HG03460 (cell line): Measurements from ENCODE around the gene TMEM198.

ENCODE experiments used
- ATAC-seq: cut with Tn5 transposase; IDR thresholded peaks from one replicate; pipeline ENCODE4 v1.9.1; 2021; ENCODE audit not compliant: unreplicated experiment

Gene TMEM198

GRCh38 chr2:219542931-219543595 is 765 bp upstream of the TMEM198 start:
- ATAC-seq, result peak; percentile 34

- ATAC-seq, result no peak
Measured at GRCh38 chr2:219544567-219544966, 739 bp downstream of the TMEM198 start.

DNA sequence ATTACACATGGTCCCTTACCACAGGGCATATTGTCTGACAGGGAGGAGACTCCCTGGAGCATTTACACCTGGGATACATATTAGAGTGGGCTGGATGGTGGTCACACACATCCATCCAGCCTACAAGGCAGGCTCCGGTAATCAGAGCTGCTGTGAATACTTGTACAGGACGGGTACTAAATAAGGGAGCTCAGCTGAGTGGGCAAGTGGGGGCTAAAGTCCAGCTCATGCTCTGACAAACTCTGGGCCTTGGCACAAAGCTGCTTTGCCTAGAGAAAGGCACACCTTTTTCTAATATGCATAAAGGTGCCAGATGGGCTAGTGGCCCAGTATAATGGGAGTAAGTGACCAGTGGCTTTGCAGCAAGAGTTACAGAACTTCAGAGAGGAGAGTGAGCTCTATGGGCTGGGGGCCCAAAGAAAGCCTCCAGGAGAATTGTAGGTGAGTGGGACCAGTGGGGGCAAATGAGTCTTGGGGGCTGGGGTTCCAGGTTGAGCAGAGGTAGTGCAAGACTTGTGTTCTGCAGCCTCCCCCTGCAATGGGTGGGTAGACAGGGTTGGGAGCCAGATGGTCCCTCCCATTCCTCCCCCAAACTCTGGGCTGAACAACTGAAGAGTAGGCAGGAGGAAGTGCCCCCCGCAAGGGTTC is 1.6 kb downstream of the TMEM198 start:
- no peak for ATAC-seq

- ATAC-seq, result no peak
Measured at GRCh38 chr2:219545943-219546352, 2.1 kb downstream of the TMEM198 start.

DNA sequence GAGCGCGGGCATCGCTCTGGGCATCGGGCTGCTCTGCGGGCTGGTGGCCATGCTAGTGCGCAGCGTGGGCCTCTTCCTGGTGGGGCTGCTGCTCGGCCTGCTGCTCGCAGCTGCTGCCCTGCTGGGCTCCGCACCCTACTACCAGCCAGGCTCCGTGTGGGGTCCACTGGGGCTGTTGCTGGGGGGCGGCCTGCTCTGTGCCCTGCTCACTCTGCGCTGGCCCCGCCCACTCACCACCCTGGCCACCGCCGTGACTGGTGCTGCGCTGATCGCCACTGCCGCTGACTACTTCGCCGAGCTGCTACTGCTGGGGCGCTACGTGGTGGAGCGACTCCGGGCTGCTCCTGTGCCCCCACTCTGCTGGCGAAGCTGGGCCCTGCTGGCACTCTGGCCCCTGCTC is 3.8 kb downstream of the TMEM198 start:
- no peak for ATAC-seq

DNA sequence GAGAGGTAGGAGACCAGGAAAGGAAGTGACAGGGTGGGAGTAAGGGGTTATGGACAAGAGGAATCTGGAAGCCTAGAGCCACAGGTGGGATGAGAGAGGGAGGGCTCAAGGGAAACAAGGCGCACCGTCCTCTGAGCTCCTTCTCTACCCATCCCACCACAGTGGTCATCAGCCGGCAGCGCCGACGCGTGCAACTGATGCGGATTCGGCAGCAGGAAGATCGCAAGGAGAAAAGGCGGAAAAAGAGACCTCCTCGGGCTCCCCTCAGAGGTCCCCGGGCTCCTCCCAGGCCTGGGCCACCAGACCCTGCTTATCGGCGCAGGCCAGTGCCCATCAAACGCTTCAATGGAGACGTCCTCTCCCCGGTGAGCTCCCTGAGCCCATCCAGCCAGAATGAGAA is 5.2 kb downstream of the TMEM198 start:
- no peak for ATAC-seq

DNA sequence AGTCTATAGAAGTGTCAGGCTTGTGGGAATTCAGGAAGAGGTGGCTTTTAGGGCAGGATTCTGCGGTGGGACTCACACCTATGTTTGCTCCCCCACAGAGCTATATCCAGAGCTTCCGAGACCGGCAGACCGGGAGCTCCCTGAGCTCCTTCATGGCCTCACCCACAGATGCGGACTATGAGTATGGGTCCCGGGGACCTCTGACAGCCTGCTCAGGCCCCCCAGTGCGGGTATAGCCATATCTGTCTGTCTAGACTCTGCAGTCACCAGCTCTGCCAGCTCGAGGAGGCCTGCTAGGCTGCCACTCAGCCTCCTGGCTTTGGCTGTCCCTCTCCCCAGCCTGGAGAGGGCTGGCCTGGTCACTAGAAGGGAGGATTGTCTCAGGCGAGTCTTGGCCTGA is 5.8 kb downstream of the TMEM198 start:
- ATAC-seq, result no peak

DNA sequence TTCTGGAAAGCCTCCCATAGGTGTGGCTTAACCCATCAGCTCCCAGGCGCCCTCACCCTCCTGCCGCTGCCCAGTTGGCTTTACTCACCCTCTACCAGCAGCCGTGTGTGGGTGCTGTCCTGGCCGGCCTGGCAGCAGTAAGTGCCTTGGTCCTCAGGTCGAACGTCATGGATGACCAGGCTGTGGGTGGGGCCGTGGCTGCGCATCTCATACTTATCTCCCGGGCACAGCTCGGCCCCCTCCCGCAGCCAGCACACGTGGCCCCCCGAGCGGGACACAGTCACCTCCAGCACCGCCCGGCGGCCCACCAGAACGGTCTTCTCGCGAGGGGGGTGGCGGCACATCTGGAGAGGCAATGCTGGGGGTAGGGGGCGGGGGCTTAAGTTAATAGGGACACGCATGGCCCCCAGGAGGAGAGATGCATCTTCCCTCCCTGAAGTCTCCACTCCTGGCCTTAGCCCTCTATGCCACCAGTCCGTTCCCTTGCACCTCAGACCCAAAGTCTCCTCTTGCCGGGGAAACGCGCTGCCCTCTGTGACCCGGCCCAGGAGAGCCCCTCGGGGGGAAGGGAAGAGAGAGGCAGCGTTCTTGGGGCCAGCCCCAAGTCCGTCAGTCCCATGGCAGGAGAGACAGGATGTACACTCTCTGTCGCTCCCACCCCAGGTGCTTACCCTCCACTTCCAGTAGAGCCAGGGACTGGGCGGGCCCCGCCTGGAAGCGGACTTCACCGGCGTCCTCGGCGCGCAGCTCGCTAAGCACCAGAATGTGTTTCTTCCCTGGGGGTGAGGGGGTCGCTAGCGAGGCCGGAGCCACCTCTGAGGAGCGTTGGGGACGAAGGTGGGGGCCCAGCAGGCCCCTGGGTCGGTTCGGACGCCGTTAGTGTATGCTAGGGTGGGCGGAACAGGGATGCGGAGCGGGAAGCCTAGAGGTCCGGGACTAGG is 7.9 kb downstream of the TMEM198 start:
- ATAC-seq, result peak; percentile 22

GRCh38 chr2:219552382-219553167 is 8.7 kb downstream of the TMEM198 start:
- ATAC-seq, result peak; percentile 91

DNA sequence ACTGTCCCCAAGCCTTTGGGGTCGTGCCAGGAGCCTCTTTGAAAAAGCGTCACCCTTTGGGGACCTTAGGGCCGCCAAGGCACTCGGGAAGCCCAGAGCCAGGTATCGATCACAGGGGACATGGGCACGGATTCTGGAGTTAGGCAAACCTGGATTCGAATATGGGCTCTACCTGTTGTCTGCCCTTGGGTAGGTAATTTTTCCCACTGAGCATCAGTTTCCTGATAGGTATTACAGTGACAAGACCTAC is 9.3 kb downstream of the TMEM198 start:
- ATAC-seq, result no peak

GRCh38 chr2:219553463-219553963 is 9.7 kb downstream of the TMEM198 start:
- no peak for ATAC-seq

GRCh38 chr2:219554350-219554749 is 10.5 kb downstream of the TMEM198 start:
- ATAC-seq, result no peak

GRCh38 chr2:219555956-219556355 is 12.1 kb downstream of the TMEM198 start:
- no peak for ATAC-seq

DNA sequence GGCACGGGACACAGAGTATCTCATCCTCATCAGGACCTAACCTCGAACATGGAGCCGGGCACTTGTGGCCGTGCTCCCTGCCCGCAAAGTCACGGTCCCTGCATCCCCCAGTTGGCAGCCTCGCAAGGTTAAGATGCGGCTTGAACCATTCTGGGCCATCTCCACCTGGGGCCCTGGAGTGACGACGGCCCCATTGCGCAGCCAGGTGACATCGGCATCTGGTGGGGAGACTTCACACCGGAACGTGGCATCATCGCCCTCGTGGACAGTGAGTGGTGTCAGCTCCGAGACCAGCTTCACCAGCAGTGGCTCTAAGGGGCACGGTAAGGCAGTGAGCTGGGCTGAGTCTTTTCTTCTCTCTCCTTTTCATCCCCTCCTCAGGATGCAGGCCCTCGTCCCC is 12.6 kb downstream of the TMEM198 start:
- ATAC-seq, result no peak

- ATAC-seq, result no peak
Measured at GRCh38 chr2:219557320-219557719, 13.5 kb downstream of the TMEM198 start.

GRCh38 chr2:219557791-219558785 is 14.3 kb downstream of the TMEM198 start:
- no peak for ATAC-seq

DNA sequence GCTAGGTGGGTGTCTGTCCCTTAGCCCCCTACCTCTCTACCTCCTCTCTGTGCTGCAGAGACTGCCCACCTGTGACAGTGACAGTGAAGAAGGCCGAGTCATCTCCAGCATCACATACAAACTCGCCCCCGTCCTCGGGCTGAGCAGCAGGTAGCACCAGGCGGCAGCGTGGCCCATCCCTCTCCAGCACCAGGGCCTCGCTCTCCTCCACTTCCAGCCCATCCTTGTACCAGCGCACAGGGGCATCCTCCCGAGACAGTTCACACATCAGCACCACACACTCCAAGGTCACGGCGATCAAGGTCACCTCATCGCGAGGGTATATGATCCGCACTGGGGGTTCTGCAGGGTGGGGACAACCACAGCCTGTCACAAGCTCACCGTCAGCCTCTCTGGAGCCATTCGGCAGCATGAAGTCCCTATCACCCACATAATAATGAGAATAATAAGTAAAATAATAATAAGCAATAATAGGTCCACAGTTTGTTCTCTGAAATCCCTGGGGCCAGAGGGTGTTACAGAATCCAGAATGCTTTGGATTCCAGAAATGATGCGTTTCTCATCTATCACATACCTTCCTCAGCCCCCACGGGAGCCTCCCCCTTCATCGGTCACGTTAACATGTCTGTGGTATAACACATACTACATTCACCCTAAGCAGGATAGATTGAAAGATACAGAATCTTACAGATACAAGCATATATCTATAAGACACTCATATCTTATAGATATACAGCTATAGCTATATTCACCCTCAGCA is 15.5 kb downstream of the TMEM198 start:
- ATAC-seq, result no peak

GRCh38 chr2:219560037-219560892 is 16.4 kb downstream of the TMEM198 start:
- ATAC-seq, result peak; percentile 61
